Liver (tissue), 9 donors: Measurements from ENCODE around the gene KLF11. TPM values are rescaled to one million over a fixed set of nuclear protein-coding genes. Genes with fewer than 3 reads are reported as not detected.

Experiments
- DNase-seq: peaks from one replicate; pipeline ENCODE4 v3.0.0-alpha.2; 2017; ENCODE audit warnings: low spot score
- H3K27ac ChIP-seq, 2 donors: one replicate each; pipeline ENCODE4 v1.7.0; 2013; ENCODE audit warnings: inconsistent platforms in 2 of 2, low read length in 2 of 2, control low read depth in 1 of 2, low read depth in 1 of 2, mild to moderate bottlenecking in 1 of 2
- H3K27me3 ChIP-seq, 4 donors: one replicate each; pipeline versions ENCODE4 v1.6.1 to v1.7.0; 2013; ENCODE audit warnings: low read length in 3 of 4, inconsistent platforms in 1 of 4, mild to moderate bottlenecking in 1 of 4, moderate library complexity in 1 of 4; ENCODE audit not compliant: control insufficient read depth in 4 of 4, insufficient read depth in 4 of 4
- H3K36me3 ChIP-seq, 4 donors: one replicate each; pipeline versions ENCODE4 v1.6.1 to v1.7.0; 2013; ENCODE audit warnings: low read length in 3 of 4, mild to moderate bottlenecking in 3 of 4, low read depth in 1 of 4, moderate library complexity in 1 of 4; ENCODE audit not compliant: control insufficient read depth in 4 of 4, insufficient read depth in 3 of 4
- H3K4me1 ChIP-seq, 4 donors: one replicate each; pipeline versions ENCODE4 v1.6.1 to v1.7.0; 2013; ENCODE audit warnings: low read length in 3 of 4, mild to moderate bottlenecking in 3 of 4, moderate library complexity in 1 of 4; ENCODE audit not compliant: control insufficient read depth in 4 of 4, insufficient read depth in 4 of 4
- H3K4me3 ChIP-seq, 3 donors: one replicate each; pipeline versions ENCODE4 v1.6.1 to v1.7.0; 2013; ENCODE audit warnings: low read length in 3 of 3, control low read depth in 1 of 3, low read depth in 1 of 3, mild to moderate bottlenecking in 1 of 3
- H3K9ac ChIP-seq, 2 donors: one replicate each; pipeline ENCODE4 v1.7.0; 2013; ENCODE audit warnings: low read length in 2 of 2, mild to moderate bottlenecking in 2 of 2, moderate library complexity in 2 of 2, control low read depth in 1 of 2, low read depth in 1 of 2
- H3K9me3 ChIP-seq, 4 donors: one replicate each; pipeline versions ENCODE4 v1.6.1 to v1.7.0; 2013; ENCODE audit warnings: low read length in 3 of 4; ENCODE audit not compliant: control insufficient read depth in 4 of 4
- ATF3 ChIP-seq: IDR thresholded peaks from 2 replicates; pipeline ENCODE4 v1.6.1; 2016; ENCODE audit warnings: antibody characterized with exemption
- EGR1 ChIP-seq, 2 donors: IDR thresholded peaks; 2 replicates each; pipeline ENCODE4 v1.6.1; 2016 to 2018; ENCODE audit warnings: antibody characterized with exemption in 2 of 2, low read depth in 2 of 2
- FOXA1 ChIP-seq: IDR thresholded peaks from 2 replicates; pipeline ENCODE4 v1.6.1; 2016; ENCODE audit warnings: antibody characterized with exemption
- GABPA ChIP-seq, 2 donors: IDR thresholded peaks in 1 of 2; conservative IDR thresholded peaks in 1 of 2; 2 replicates each; pipeline ENCODE4 v1.6.1; 2016; ENCODE audit warnings: antibody characterized with exemption in 2 of 2, mild to moderate bottlenecking in 1 of 2, moderate library complexity in 1 of 2
- HNF4A ChIP-seq, 2 donors: conservative IDR thresholded peaks; 2 replicates each; pipeline ENCODE4 v1.6.1; 2016; ENCODE audit warnings: antibody characterized with exemption in 2 of 2, mild to moderate bottlenecking in 2 of 2
- HNF4G ChIP-seq: IDR thresholded peaks from 2 replicates; pipeline ENCODE4 v1.6.1; 2016; ENCODE audit warnings: antibody characterized with exemption
- JUND ChIP-seq, 2 donors: IDR thresholded peaks; 2 replicates each; pipeline ENCODE4 v1.6.1; 2016; ENCODE audit warnings: antibody characterized with exemption in 2 of 2
- NR2F2 ChIP-seq: IDR thresholded peaks from 2 replicates; pipeline ENCODE4 v1.6.1; 2016; ENCODE audit warnings: antibody characterized with exemption
- RAD21 ChIP-seq, 2 donors: IDR thresholded peaks; 2 replicates each; pipeline ENCODE4 v1.6.1; 2016; ENCODE audit warnings: antibody characterized with exemption in 2 of 2, mild to moderate bottlenecking in 2 of 2
- REST ChIP-seq: IDR thresholded peaks from 2 replicates; pipeline ENCODE4 v1.6.1; 2016; ENCODE audit warnings: antibody characterized with exemption, mild to moderate bottlenecking
- RXRA ChIP-seq, 2 donors: IDR thresholded peaks; 2 replicates each; pipeline ENCODE4 v1.6.1; 2017 to 2018; ENCODE audit warnings: antibody characterized with exemption in 2 of 2, mild to moderate bottlenecking in 1 of 2
- SP1 ChIP-seq: IDR thresholded peaks from 2 replicates; pipeline ENCODE4 v1.6.1; 2018; ENCODE audit warnings: antibody characterized with exemption, mild to moderate bottlenecking
- TAF1 ChIP-seq: conservative IDR thresholded peaks from 2 replicates; pipeline ENCODE4 v1.6.1; 2016; ENCODE audit warnings: antibody characterized with exemption, mild to moderate bottlenecking
- YY1 ChIP-seq: IDR thresholded peaks from 2 replicates; pipeline ENCODE4 v1.6.1; 2016; ENCODE audit warnings: antibody characterized with exemption, mild to moderate bottlenecking
- WGBS: extraction: QIAGEN DNeasy Blood & Tissue Kit; methylation state at CpG from one replicate; pipeline ENCODE4 v1.1.7; 2013; 5-methylcytosine and 5-hydroxymethylcytosine counted together
- polyA plus RNA-seq, 2 donors: library from polyadenylated mRNA; stranded (reverse) in 1 of 2; unstranded in 1 of 2; fragments of 200-250 nt in 1 of 2; fragments of >200 nt in 1 of 2; fragmentation: Nextera tagmentation in 1 of 2; extraction: Ambion mirVana in 1 of 2; gene quantifications; one replicate each; pipeline versions ENCODE4 v1.2.1 to v1.2.3, GENCODE V29; 2013 to 2015
- total RNA-seq, 2 donors: library from RNA; depleted of rRNA; stranded (reverse); fragments of >200 nt; gene quantifications; one replicate each; pipeline ENCODE4 v1.2.3, GENCODE V29; 2014
- TF ChIP-seq, protein P1 (sequence below): IDR thresholded peaks from 2 replicates; pipeline ENCODE4 v1.6.1; 2016; ENCODE audit warnings: antibody characterized with exemption
- TF ChIP-seq, protein P2 (sequence below): fragments of 150-350 bp; IDR thresholded peaks from 2 replicates; pipeline ENCODE4 v1.5.1; 2017; ENCODE audit warnings: improper control_type of control experiment, low read depth, low read length; ENCODE audit not compliant: missing input control
- donor health status: healthy.
- donor health status: healthy.
- donor health status: healthy.
- donor health status: healthy.
- donor health status: healthy.

Gene KLF11
- total and polyA plus RNA-seq, 4 donors, result 10.5 to 43.0 (median 14.5) TPM

- no peak for DNase-seq
- WGBS, result 90% methylated on average over 35 of the region's 35 CpGs
Observed at GRCh38 chr2:10016001-10016801, 27.1 kb upstream of the KLF11 start.

More at GRCh38 chr2:10016001-10016801, 27.1 kb upstream of the KLF11 start:
- Histone ChIP-seq H3K27me3 (no peaks in the 10 kb centered on the region), H3K36me3 (no peaks in the 10 kb centered on the region), H3K9me3 (no peaks in the 10 kb centered on the region), H3K27ac (peak overlapping the region; percentile 64 to 72), H3K4me1 (peaks cover 14 to 35% (median 28%) of the 10 kb centered on the region in 4 donors), H3K4me3 (no peak overlapping the region), H3K9ac (no peak overlapping the region)
- TF ChIP-seq ATF3 (no peak), GABPA (IDR thresholded peaks at IDR 0.05 in 1 of 2, conservative IDR thresholded peaks at IDR 0.05 in 1 of 2) (no peak), TAF1 (no peak), JUND (IDR thresholded peaks at IDR 0.05) (no peak), EGR1 (IDR thresholded peaks at IDR 0.05; ENCODE audit: low read depth in 2 of 2) (no peak), FOXA1 (no peak), NR2F2 (no peak), HNF4G (no peak), SP1 (no peak), HNF4A (conservative IDR thresholded peaks at IDR 0.05) (no peak), RAD21 (IDR thresholded peaks at IDR 0.05) (no peak), YY1 (no peak), RXRA (IDR thresholded peaks at IDR 0.05) (no peak), REST (no peak)
- TF ChIP-seq, protein P1, sequence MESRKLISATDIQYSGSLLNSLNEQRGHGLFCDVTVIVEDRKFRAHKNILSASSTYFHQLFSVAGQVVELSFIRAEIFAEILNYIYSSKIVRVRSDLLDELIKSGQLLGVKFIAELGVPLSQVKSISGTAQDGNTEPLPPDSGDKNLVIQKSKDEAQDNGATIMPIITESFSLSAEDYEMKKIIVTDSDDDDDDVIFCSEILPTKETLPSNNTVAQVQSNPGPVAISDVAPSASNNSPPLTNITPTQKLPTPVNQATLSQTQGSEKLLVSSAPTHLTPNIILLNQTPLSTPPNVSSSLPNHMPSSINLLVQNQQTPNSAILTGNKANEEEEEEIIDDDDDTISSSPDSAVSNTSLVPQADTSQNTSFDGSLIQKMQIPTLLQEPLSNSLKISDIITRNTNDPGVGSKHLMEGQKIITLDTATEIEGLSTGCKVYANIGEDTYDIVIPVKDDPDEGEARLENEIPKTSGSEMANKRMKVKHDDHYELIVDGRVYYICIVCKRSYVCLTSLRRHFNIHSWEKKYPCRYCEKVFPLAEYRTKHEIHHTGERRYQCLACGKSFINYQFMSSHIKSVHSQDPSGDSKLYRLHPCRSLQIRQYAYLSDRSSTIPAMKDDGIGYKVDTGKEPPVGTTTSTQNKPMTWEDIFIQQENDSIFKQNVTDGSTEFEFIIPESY, result no peak
- TF ChIP-seq, protein P2, sequence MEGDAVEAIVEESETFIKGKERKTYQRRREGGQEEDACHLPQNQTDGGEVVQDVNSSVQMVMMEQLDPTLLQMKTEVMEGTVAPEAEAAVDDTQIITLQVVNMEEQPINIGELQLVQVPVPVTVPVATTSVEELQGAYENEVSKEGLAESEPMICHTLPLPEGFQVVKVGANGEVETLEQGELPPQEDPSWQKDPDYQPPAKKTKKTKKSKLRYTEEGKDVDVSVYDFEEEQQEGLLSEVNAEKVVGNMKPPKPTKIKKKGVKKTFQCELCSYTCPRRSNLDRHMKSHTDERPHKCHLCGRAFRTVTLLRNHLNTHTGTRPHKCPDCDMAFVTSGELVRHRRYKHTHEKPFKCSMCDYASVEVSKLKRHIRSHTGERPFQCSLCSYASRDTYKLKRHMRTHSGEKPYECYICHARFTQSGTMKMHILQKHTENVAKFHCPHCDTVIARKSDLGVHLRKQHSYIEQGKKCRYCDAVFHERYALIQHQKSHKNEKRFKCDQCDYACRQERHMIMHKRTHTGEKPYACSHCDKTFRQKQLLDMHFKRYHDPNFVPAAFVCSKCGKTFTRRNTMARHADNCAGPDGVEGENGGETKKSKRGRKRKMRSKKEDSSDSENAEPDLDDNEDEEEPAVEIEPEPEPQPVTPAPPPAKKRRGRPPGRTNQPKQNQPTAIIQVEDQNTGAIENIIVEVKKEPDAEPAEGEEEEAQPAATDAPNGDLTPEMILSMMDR, result no peak
